ENCODE results near the gene HNRNPUL2.

Gene HNRNPUL2

GRCh38 chr11:62721994-62722393 is 5.3 kb downstream of the HNRNPUL2 start:
- Histone ChIP-seq H3K9ac (ENCODE audit: low read length) (no peak overlapping the region), H3K79me2 (ENCODE audit: low read length) (peaks cover 97% of the 10 kb centered on the region), H3K27ac (ENCODE audit: low read length) (no peak overlapping the region), H3F3A (ENCODE audit: insufficient read depth, low read length) (peaks cover 39% of the 10 kb centered on the region), H3K4me3 (ENCODE audit: low read length) (no peak overlapping the region), H2AFZ (ENCODE audit: low read length) (no peak overlapping the region), H3K9me2 (replicated peaks; ENCODE audit: insufficient read depth, low read length) (no peaks in the 10 kb centered on the region), H3K27me3 (replicated peaks; ENCODE audit: insufficient read depth, low read length) (no peaks in the 10 kb centered on the region), H4K20me1 (ENCODE audit: insufficient read depth, low read length) (peaks cover 10% of the 10 kb centered on the region; the same call in 1 of the 2 replicates), H3K9me3 (replicated peaks; ENCODE audit: insufficient read depth, low read length) (no peaks in the 10 kb centered on the region), H3K4me2 (ENCODE audit: low read depth, low read length) (no peak overlapping the region), H3K36me3 (replicated peaks; ENCODE audit: insufficient read depth, low read length) (peaks cover 44% of the 10 kb centered on the region), H3K4me1 (ENCODE audit: low read length) (peaks cover 19% of the 10 kb centered on the region)
- no peak for TF ChIP-seq EZH2 (optimal IDR thresholded peaks at IDR 0.05; ENCODE audit: low read depth, low read length)
- peak; percentile 18; the same call in 1 of the 2 replicates for TF ChIP-seq CTCF (IDR thresholded peaks at IDR 0.05; ENCODE audit: low read length)
- DNase-seq, result no peak

GRCh38 chr11:62719302-62719978 is 7.8 kb downstream of the HNRNPUL2 start:
- Histone ChIP-seq H3K4me2 (ENCODE audit: low read depth, low read length) (no peak overlapping the region), H3K9ac (ENCODE audit: low read length) (no peak overlapping the region), H2AFZ (ENCODE audit: low read length) (no peak overlapping the region), H3K4me1 (ENCODE audit: low read length) (peaks cover 40% of the 10 kb centered on the region), H3K79me2 (ENCODE audit: low read length) (peaks cover 98% of the 10 kb centered on the region), H3K9me2 (replicated peaks; ENCODE audit: insufficient read depth, low read length) (no peaks in the 10 kb centered on the region), H3K9me3 (replicated peaks; ENCODE audit: insufficient read depth, low read length) (no peaks in the 10 kb centered on the region), H3K27me3 (replicated peaks; ENCODE audit: insufficient read depth, low read length) (no peaks in the 10 kb centered on the region), H3K27ac (ENCODE audit: low read length) (no peak overlapping the region), H4K20me1 (ENCODE audit: insufficient read depth, low read length) (peaks cover 10% of the 10 kb centered on the region; the same call in 1 of the 2 replicates), H3K36me3 (replicated peaks; ENCODE audit: insufficient read depth, low read length) (peaks cover 54% of the 10 kb centered on the region), H3F3A (ENCODE audit: insufficient read depth, low read length) (peaks cover 53% of the 10 kb centered on the region), H3K4me3 (ENCODE audit: low read length) (no peak overlapping the region)
- no peak for TF ChIP-seq EZH2phosphoT487 (IDR thresholded peaks at IDR 0.05; ENCODE audit: low read length)
- no peak for TF ChIP-seq CTCF (IDR thresholded peaks at IDR 0.05; ENCODE audit: low read length)
- TF ChIP-seq EZH2 (optimal IDR thresholded peaks at IDR 0.05; ENCODE audit: low read depth, low read length), result no peak
- no peak for DNase-seq

- Histone ChIP-seq H4K20me1 (ENCODE audit: insufficient read depth, low read length) (no peaks in the 10 kb centered on the region), H3K27me3 (replicated peaks; ENCODE audit: insufficient read depth, low read length) (no peaks in the 10 kb centered on the region), H3K27ac (ENCODE audit: low read length) (peak overlapping the region; percentile 6; the same call in 1 of the 2 replicates), H3K4me1 (ENCODE audit: low read length) (peaks cover 55% of the 10 kb centered on the region), H3K4me2 (ENCODE audit: low read depth, low read length) (no peak overlapping the region), H3F3A (ENCODE audit: insufficient read depth, low read length) (peaks cover 68% of the 10 kb centered on the region), H3K36me3 (replicated peaks; ENCODE audit: insufficient read depth, low read length) (peaks cover 32% of the 10 kb centered on the region), H3K9me3 (replicated peaks; ENCODE audit: insufficient read depth, low read length) (no peaks in the 10 kb centered on the region), H3K79me2 (ENCODE audit: low read length) (peaks cover 87% of the 10 kb centered on the region), H3K4me3 (ENCODE audit: low read length) (no peak overlapping the region), H2AFZ (ENCODE audit: low read length) (no peak overlapping the region), H3K9me2 (replicated peaks; ENCODE audit: insufficient read depth, low read length) (no peaks in the 10 kb centered on the region), H3K9ac (ENCODE audit: low read length) (no peak overlapping the region)
- DNase-seq, result no peak
- TF ChIP-seq EZH2 (optimal IDR thresholded peaks at IDR 0.05; ENCODE audit: low read depth, low read length) (no peak), CTCF (IDR thresholded peaks at IDR 0.05; ENCODE audit: low read length) (no peak), EZH2phosphoT487 (IDR thresholded peaks at IDR 0.05; ENCODE audit: low read length) (no peak)
Observed at GRCh38 chr11:62716816-62717215, 10.4 kb downstream of the HNRNPUL2 start.
